Smooth muscle cell (in vitro differentiated cells): ENCODE measurements around the gene WNT7B. TPM values are rescaled to one million over a fixed set of nuclear protein-coding genes. Genes with fewer than 3 reads are reported as not detected.

Experiments used
- DNase-seq: peaks from one replicate; lab custom pipeline; 2025; ENCODE audit not compliant: unreplicated experiment; lab: John Stamatoyannopoulos, UW
- H2AFZ ChIP-seq: fragments of 200-600 bp; sonication (generic); 2 replicates; pipeline ENCODE4 v1.6.0; 2016; ENCODE audit warnings: antibody characterized with exemption, low read depth, mild to moderate bottlenecking
- H3F3A ChIP-seq: fragments of 200-600 bp; sonication (generic); 2 replicates; pipeline ENCODE4 v1.6.0; 2017; ENCODE audit warnings: antibody characterized with exemption, low read depth
- H3K27ac ChIP-seq: fragments of 200-600 bp; sonication (generic); 2 replicates; pipeline ENCODE4 v1.5.1; 2016; ENCODE audit warnings: low read depth, mild to moderate bottlenecking
- H3K27me3 ChIP-seq: fragments of 200-600 bp; sonication (generic); 2 replicates; pipeline ENCODE4 v1.6.1; 2016; ENCODE audit warnings: low read depth, mild to moderate bottlenecking
- H3K36me3 ChIP-seq: fragments of 200-600 bp; sonication (generic); 2 replicates; pipeline ENCODE4 v1.5.1; 2016; ENCODE audit warnings: low read depth
- H3K4me1 ChIP-seq: fragments of 200-600 bp; sonication (generic); 2 replicates; pipeline ENCODE4 v1.5.1; 2016; ENCODE audit warnings: low read depth
- H3K4me2 ChIP-seq: fragments of 200-600 bp; sonication (generic); 2 replicates; pipeline ENCODE4 v1.6.0; 2016; ENCODE audit warnings: mild to moderate bottlenecking
- H3K4me3 ChIP-seq: fragments of 200-600 bp; sonication (generic); 2 replicates; pipeline ENCODE4 v1.5.1; 2016; ENCODE audit warnings: mild to moderate bottlenecking
- H3K79me2 ChIP-seq: fragments of 200-600 bp; sonication (generic); 2 replicates; pipeline ENCODE4 v1.6.0; 2016; ENCODE audit warnings: low read depth, mild to moderate bottlenecking
- H3K9ac ChIP-seq: fragments of 200-600 bp; sonication (generic); 2 replicates; pipeline ENCODE4 v1.6.0; 2016; ENCODE audit warnings: low read depth
- H3K9me3 ChIP-seq: fragments of 200-600 bp; sonication (generic); replicated peaks from 2 replicates; pipeline ENCODE4 v1.5.1; 2016; ENCODE audit warnings: low read depth
- H4K20me1 ChIP-seq: fragments of 200-600 bp; sonication (generic); 2 replicates; pipeline ENCODE4 v1.6.0; 2016; ENCODE audit warnings: low read depth
- CTCF ChIP-seq: fragments of 200-600 bp; sonication (generic); IDR thresholded peaks from 2 replicates; pipeline ENCODE4 v1.5.1; 2017; ENCODE audit warnings: borderline replicate concordance, mild to moderate bottlenecking, antibody characterized with exemption; ENCODE audit not compliant: insufficient read depth, poor library complexity, severe bottlenecking
- WGBS: methylation state at CpG from one replicate; pipeline ENCODE4 v1.1.7; 2016; ENCODE audit warnings: low lambda C conversion rate; 5-methylcytosine and 5-hydroxymethylcytosine counted together
- polyA plus RNA-seq: library from polyadenylated mRNA; unstranded; fragments of >200 nt; fragmentation: Nextera tagmentation; extraction: Ambion mirVana; gene quantifications from 2 replicates; pipeline ENCODE4 v1.2.1, GENCODE V29; 2016
- total RNA-seq: library from RNA; depleted of rRNA; stranded (reverse); fragments of >200 nt; gene quantifications from 2 replicates; pipeline ENCODE4 v1.2.3, GENCODE V29; 2014

The WNT7B gene
- total and polyA plus RNA-seq, 2 experiments from 2014 or later, result 0.69 to 1.6 TPM

- TF ChIP-seq CTCF, result no peak
- Histone ChIP-seq H3K9me3 (no peaks in the 10 kb centered on the region), H3K27ac (peak overlapping the region; percentile 22), H4K20me1 (no peaks in the 10 kb centered on the region), H2AFZ (no peak overlapping the region), H3K4me3 (no peak overlapping the region), H3K9ac (no peak overlapping the region), H3K79me2 (no peaks in the 10 kb centered on the region), H3K4me1 (no peaks in the 10 kb centered on the region), H3K27me3 (no peaks in the 10 kb centered on the region), H3F3A (no peaks in the 10 kb centered on the region), H3K4me2 (no peak overlapping the region), H3K36me3 (no peaks in the 10 kb centered on the region)
- WGBS, result 94% methylated on average over 4 of the region's 4 CpGs
- DNase-seq, result no peak
Observed at GRCh38 chr22:46024136-46024840, 47.3 kb upstream of the WNT7B start.

GRCh38 chr22:46023558-46023981 is 46.6 kb upstream of the WNT7B start:
- Histone ChIP-seq H3K27me3 (no peaks in the 10 kb centered on the region), H3F3A (no peaks in the 10 kb centered on the region), H2AFZ (no peak overlapping the region), H4K20me1 (no peaks in the 10 kb centered on the region), H3K27ac (peak overlapping the region; percentile 38), H3K4me3 (no peak overlapping the region), H3K9ac (peak overlapping the region; percentile 56), H3K4me1 (no peaks in the 10 kb centered on the region), H3K4me2 (no peak overlapping the region), H3K36me3 (no peaks in the 10 kb centered on the region), H3K9me3 (no peaks in the 10 kb centered on the region), H3K79me2 (no peaks in the 10 kb centered on the region)
- no peak for TF ChIP-seq CTCF
- 58% methylated on average over 14 of the region's 14 CpGs for WGBS
- no peak for DNase-seq

- Histone ChIP-seq H3K79me2 (no peaks in the 10 kb centered on the region), H3F3A (no peaks in the 10 kb centered on the region), H3K27ac (peak overlapping the region; percentile 38), H3K4me2 (no peak overlapping the region), H3K36me3 (no peaks in the 10 kb centered on the region), H4K20me1 (no peaks in the 10 kb centered on the region), H3K27me3 (no peaks in the 10 kb centered on the region), H3K9ac (peak overlapping the region; percentile 56), H3K4me3 (no peak overlapping the region), H3K9me3 (no peaks in the 10 kb centered on the region), H3K4me1 (no peaks in the 10 kb centered on the region), H2AFZ (no peak overlapping the region)
- 91% methylated on average over 10 of the region's 10 CpGs for WGBS
- TF ChIP-seq CTCF, result no peak
- DNase-seq, result no peak
Observed at GRCh38 chr22:46022881-46023512, 46.0 kb upstream of the WNT7B start.
